Raji (cell line): ENCODE data around the gene FOXE1.

Source experiments
- POLR2A ChIP-seq: IDR thresholded peaks from 2 replicates; pipeline ENCODE4 v1.6.1; 2011; ENCODE audit warnings: low read depth, low read length, control low read depth; ENCODE audit not compliant: insufficient read depth

The FOXE1 gene

DNA sequence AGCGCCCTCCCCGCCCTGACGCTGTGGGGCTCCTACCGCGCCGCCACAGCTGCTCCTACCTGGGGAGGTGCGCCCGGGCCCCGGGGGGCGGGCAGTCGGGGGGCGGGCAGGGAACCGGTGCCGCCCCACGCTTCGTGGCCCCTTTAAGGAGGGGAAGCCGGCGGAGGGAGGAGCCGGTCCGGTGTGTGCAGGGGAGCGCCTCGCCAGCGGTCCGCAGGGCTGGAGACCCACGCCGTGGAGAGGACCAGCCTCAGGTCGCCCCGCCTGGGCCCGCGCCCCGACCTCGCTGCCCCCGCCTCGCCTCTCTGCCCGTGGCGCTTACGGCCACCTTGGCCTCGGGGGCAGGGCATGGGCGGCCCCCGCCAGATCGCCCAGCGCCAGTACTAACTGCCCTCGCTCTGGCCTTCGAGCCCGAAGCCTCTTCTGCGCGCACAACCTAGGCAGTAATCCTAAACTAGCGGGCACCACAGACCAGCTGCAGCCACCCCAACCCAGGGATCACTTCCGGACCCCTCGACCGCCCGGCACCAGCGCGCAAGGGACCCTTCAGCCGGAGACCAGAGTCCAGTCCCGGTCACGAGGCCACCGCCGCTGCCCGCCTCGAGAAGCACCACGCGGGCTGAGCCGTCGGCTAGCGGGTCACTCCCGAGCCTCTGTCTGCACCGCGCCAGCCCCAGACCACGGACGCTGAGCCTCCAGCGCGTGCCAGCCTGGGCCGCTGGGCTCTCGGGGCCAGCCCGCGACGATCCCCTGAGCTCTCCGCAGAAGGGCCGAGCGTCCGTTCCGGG is at the start of gene FOXE1:
TSS of gene FOXE1 (plus strand) at position 171 of the 788 bp plus-strand sequence. CDS start 689 bp downstream, outside the sequence.
- no peak for TF ChIP-seq POLR2A

DNA sequence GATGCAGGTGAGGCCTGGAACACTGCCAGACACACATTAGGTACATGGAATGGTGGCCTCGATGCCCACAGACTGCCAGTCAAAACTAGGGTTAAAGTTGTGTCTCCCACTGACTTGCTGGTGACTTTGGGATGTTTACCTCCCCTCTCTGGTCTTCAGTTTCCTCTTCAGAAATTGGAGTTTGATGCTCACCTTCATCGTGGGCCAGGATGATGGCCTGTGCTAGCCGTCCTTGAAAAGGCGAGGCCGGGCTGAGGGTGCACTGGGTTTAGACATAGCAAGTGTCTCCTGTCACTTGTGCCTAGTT is 49.0 kb upstream of the FOXE1 start:
- no peak for TF ChIP-seq POLR2A

DNA sequence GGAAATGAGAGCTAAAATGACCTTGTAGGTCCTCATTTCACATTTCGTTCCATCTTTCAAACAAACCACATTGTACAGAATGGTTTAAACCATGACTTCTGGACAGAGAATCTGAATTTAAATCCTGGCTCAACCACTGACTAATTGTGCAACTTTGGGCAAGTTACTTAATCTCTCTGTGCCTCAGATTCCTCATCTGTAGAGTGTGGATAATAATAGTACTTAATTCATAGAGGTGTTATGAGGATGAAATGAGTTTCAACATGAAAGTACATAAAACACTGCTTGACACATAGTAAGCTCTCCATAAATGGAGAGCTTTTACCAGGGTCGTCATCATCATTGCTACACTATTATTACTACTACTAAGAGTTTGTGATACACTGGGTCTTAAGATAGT is 46.3 kb upstream of the FOXE1 start:
- TF ChIP-seq POLR2A = no peak

DNA sequence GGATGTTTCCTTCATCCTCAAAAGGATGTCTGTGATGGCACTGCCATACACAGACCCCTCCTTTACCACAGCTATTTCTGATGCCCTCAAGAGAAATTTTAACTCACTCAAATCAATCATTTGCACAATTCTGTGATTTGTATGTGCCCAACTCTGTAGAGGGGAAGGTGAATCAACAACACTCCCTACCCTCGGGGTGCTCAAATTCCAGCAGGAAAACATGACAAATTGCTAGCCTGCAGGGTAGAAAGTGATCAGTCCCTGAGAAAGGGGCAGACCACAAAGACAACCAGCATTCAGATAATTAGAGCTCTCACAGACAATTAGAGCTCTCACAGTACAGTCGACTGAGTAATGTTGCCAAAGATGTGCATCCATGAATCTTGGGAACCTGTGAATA is 45.3 kb upstream of the FOXE1 start:
- no peak for TF ChIP-seq POLR2A

DNA sequence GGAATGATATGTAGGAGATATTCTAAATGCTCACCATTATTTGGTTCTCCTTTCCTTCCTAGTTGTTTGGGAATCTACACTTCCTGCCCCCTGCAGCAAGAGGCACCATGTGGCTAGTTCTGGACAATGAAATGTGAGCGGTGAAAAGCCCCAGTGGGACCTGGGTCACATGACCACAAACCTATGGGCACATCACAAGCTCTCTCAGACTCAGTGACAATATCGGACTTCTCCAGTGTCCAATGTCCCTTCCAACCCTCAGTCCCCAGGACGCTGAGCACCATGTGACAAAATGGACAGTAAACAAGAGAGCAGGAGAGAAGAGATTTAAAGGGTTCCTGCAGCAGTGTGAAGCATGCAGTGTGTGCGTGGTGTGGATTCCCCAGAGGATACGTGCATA is 44.6 kb upstream of the FOXE1 start:
- no peak for TF ChIP-seq POLR2A

DNA sequence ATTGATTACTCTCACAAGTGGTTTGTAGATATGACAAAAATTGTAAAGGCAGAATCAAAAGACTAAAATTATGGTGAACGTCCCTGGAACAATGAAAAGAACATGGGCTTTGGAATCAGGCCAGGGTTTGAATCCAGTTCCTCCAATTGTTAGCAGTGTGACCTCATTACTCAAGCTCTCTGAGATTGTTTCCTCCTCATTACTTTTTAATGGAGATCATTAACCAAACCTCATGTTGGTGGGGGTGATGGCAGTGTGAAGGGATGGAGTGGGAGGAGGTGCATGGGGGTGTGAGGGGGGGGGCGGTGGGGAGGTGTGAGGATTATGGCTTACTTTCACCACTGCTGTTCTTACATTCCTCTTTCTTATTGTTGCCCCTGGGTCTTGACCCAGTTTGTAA is 44.1 kb upstream of the FOXE1 start:
- no peak for TF ChIP-seq POLR2A

DNA sequence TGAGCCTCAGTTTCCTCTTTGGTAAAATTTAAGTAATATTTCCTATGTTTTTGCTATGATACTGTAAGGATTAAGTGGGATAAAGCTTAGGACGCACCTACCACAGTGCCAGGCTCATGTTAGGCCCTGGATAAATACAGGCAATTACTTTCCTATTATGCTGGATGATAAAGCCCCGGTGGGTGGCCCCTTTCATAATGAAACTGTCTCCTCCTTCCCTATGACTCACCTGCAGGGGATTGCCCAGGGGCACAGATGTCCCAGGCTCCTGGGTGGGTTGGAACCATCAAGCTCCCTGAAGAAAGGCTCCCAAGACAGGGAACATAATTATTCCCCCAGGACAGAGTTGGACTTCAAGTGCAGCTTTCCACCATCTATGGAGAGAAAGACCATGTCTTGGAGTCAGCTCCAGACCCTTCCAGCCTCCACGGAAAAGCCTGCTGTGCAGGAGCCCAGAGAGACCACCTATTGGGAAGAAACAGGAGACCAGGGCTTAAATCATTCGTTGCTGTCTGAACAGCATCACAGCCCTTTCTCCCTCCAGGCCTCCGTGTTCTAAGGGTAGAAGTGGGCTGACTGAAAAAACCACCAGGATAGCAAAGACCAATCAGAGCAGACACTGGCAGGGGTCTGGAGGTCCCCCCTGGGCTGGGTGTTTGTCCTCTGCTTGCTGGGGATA is 43.2 kb upstream of the FOXE1 start:
- TF ChIP-seq POLR2A = no peak

DNA sequence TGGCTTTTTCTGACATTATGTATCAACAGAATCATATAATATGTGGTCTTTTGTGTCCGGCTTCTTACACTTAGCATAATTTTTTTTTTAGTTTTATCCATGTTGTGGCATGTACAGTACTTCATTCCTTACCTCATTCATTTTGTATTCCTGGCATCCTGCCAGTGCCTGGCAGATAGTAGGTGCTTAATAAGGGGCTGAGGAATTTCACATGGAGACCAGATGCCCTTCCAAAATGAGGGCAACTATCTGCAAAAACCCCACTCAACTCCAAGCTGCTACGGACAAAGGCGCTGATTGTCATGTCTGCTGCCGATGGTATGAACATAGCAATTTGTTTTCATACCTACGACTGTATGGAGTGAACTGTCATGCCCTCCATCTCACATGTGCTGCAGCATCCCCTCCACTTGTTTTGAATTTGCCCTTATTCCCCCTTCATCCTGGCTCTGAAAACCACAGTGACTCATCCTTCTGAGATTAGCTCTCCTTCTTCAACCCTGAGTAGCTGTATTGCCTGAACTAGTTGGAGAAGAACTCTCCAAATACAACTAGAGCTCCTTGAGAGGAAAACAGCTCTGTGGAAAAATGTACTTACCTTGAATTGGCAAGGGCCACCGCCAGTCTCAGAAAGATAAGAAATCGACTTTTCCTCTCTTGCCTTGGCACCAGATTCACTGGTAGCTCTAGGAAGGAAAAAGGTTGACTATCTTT is 41.3 kb upstream of the FOXE1 start:
- no peak for TF ChIP-seq POLR2A

DNA sequence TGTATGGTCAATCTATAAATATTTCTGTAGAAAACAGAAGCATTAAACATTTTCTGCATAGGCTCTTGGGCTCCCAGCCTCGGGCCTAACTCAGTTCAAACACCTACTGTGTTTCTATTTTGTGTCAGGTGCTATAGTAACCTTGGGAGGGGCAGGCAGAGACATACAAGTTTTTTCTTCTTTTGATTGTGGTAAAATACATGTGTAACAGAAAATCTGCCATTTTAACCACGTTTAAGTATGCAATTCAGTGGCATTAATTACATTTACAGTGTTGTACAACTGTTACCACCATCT is 40.8 kb upstream of the FOXE1 start:
- TF ChIP-seq POLR2A = no peak

DNA sequence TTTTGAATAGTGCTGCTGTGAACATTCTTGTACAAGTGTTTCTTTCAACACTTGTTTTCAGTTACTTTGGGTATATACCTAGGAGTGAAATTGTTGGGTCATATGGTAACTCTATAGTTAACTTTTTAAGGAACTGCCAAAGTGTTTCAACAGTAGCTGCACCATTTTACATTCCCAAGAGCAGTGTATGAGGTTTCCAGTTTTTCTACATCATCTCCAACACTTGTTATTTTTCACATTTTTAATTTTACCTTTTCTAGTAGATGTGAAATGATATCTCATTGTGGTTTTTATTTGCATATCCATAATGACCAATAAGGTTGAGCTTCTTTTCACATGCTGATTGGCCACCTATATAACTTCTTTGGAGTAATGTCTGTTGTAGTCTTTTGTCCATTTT is 40.0 kb upstream of the FOXE1 start:
- TF ChIP-seq POLR2A = no peak

DNA sequence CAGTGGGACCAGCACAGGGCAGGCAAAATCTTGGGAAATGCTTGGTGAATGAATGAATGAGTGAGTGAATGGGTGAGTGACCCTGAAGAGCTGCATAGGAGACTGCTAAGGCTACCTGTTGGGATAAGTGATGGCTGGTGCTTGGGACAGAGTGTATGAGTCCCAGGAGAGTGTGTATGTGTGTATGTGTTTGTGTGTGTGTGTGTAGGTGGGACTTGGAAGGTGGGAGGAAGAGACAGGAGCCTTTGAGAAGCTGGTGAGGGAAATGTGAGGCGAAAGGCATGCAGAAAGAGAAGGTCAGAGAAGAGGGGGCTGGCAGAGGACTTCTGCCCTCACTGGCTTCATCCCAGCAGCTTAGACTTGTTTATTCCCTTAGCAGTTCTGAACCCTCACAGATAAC is 33.3 kb upstream of the FOXE1 start:
- no peak for TF ChIP-seq POLR2A

DNA sequence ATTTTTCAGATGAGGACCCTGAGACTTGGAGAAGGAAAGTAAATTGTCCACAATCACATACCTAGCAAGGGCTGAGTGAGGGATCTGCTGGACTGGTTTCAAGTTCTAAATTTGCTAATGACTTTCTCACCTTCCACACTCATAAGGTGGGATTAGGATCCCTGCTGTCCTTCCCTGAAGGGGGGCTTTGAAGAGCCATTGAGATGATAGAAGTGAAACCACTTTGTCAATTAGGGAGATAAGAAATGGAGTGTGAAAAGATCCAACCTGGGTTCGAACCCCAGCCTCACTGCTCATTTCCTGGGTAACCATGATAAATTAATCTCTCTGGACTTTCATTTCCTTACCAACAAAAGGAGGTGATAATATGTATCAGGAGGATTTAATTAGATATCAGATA is 32.7 kb upstream of the FOXE1 start:
- no peak for TF ChIP-seq POLR2A

DNA sequence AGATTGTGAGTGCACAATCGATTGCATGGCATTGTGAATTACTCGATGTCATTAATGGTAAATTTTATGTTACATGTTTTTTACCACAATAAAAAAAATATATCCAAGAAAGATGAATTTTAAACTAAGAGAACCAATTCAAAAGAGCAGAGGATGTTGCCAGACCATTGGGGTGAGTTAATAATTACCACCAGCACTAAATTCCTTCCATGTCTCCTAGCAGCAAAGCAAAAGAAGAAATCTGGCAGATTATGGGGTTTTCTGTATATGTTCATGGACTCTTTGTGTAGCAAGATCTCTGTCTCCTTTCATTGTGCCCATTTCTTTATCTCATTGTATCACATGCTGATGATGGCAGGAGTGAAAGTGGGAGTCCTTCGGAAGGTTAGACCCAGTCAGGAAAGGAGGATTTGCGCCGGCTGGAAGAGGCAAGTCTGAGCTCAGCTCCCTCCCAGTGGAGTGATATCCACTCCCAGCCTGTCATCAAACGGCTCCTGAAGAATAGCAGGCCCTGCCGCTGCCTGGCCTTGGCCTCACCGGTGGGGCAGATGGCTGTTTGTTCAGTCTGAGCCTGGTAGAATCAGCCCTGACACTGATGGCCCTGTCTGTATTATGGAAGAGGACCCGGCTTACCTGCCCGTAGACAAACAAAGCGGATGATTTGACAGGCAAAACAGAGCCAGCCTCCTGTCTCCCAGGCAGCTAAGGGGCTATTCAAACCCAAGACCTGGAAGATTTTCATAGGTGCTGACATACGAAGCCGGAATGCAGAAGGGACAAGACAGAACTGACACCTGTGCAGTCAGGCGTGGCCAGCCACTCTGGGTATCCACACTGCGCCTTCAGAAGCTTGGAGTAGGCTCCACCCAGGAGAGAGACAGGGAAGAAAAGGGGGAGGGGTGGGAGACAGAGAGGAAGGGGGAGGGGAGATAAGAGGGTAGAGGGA is 21.9 kb upstream of the FOXE1 start:
- TF ChIP-seq POLR2A = no peak

DNA sequence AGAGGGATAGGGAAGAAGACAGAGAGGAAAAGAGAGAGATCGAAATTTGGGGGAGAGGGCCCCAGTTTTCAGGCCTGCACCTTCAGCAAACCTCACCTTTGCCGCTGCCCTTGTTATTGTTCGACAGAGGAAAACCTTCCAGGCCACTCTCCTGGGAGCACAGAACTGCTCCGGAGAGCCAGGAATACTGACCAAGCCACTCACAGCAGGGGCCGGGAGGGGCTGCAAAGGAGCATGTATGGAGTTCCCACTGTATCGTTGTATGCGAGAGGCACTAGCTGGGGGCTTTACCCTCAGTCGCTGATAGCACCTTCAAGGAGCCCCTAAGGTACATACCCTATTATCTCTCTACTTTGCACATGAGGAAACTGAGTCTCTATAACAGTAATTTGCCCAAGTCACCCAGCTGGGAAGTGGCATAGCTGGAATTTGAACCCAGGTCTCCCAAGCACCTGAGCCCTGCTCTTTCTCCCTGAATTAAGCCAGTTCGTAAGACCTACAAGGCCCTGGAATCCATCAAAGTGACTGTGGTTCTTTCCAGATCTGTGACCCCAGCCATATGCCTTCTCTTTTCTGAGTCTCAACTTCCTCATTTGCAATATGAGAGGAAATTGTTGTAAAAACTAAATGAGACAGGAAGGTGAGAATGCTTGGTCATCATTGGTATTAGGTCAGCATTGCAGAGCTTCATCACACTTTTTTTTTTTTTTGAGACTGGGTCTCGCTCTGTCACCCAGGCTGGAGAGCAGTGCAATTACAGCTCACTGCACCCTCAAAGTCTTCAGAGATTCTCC is 21.0 kb upstream of the FOXE1 start:
- no peak for TF ChIP-seq POLR2A

DNA sequence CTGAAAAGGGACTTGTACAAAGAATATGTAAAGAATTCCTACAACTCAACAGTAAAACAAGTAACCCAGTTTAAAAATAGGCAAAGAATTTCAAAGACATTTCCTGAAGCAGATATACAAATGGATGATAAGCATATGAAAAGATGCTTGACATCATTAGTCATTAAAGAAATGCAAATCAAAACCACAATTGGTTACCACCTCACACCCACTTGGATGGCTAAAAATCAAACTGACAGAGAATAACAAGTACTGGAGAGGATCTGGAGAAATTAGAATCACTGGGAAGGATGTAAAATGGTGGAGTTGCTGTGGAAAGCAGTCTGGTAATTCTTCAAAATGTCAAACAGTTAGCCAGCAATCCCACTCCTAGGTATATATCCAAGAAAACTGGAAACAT is 12.5 kb upstream of the FOXE1 start:
- TF ChIP-seq POLR2A = no peak

DNA sequence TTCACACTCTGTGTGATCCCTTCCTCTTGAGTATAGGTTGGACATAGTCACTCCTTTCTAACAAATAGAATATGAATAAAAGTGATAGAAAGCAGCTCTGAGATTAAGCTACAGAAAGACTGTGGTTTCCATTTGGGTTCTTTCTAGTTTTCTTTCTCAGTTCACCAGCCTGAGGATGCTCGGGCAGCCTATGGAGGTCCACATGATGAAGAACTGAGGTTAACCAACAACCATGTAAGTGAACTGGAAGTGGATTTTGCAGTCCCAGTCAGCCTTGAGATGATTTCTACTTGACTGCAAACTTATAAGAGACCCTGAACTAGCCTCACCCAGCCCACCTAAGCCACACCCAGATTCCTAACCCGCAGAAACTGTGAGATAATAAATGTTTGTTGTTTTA is 10.1 kb upstream of the FOXE1 start:
- TF ChIP-seq POLR2A = no peak
